Ishikawa (cell line): ENCODE data around the gene COL26A1.

Experiments used
- CEBPB ChIP-seq: IDR thresholded peaks from 2 replicates; pipeline ENCODE4 v1.6.1; 2012
- CREB1 ChIP-seq: IDR thresholded peaks from 2 replicates; pipeline ENCODE4 v1.6.1; 2012; ENCODE audit warnings: low read depth
- EGR1 ChIP-seq: IDR thresholded peaks from 2 replicates; pipeline ENCODE4 v1.6.1; 2012
- EP300 ChIP-seq: IDR thresholded peaks from 2 replicates; pipeline ENCODE4 v1.6.1; 2012; ENCODE audit warnings: borderline replicate concordance
- FOXM1 ChIP-seq: IDR thresholded peaks from 2 replicates; pipeline ENCODE4 v1.6.1; 2012; ENCODE audit warnings: low read depth, borderline replicate concordance
- MAX ChIP-seq: IDR thresholded peaks from 2 replicates; pipeline ENCODE4 v1.6.1; 2012
- NFIC ChIP-seq: IDR thresholded peaks from 2 replicates; pipeline ENCODE4 v1.6.1; 2012
- RAD21 ChIP-seq: IDR thresholded peaks from 2 replicates; pipeline ENCODE4 v1.6.1; 2012; ENCODE audit warnings: low read depth
- REST ChIP-seq: IDR thresholded peaks from 2 replicates; pipeline ENCODE4 v1.6.1; 2012; ENCODE audit warnings: low read depth, mild to moderate bottlenecking
- TAF1 ChIP-seq: IDR thresholded peaks from 2 replicates; pipeline ENCODE4 v1.6.1; 2012; ENCODE audit warnings: low read depth, mild to moderate bottlenecking
- TCF12 ChIP-seq: IDR thresholded peaks from 2 replicates; pipeline ENCODE4 v1.6.1; 2012; ENCODE audit warnings: low read depth
- TEAD4 ChIP-seq: IDR thresholded peaks from 2 replicates; pipeline ENCODE4 v1.6.1; 2012
- USF1 ChIP-seq: IDR thresholded peaks from 2 replicates; pipeline ENCODE4 v1.6.1; 2012
- YY1 ChIP-seq: IDR thresholded peaks from 2 replicates; pipeline ENCODE4 v1.6.1; 2012; ENCODE audit warnings: low read depth
- ZBTB7A ChIP-seq: IDR thresholded peaks from 2 replicates; pipeline ENCODE4 v1.6.1; 2012; ENCODE audit warnings: low read depth

The COL26A1 gene

GRCh38 chr7:101594790-101595189 lies 232.1 kb downstream of the COL26A1 start:
- TF ChIP-seq USF1 (no peak), CREB1 (no peak), FOXM1 (no peak), TAF1 (no peak), RAD21 (no peak), TEAD4 (no peak), REST (no peak), YY1 (no peak), CEBPB (no peak), ZBTB7A (no peak), EP300 (no peak), NFIC (no peak), TCF12 (no peak), EGR1 (no peak), MAX (no peak)

GRCh38 chr7:101595246-101595645 lies 232.6 kb downstream of the COL26A1 start:
- TF ChIP-seq EP300 (no peak), MAX (no peak), CEBPB (no peak), NFIC (no peak), YY1 (no peak), CREB1 (no peak), TAF1 (no peak), RAD21 (no peak), REST (no peak), USF1 (no peak), FOXM1 (no peak), TEAD4 (no peak), ZBTB7A (no peak), TCF12 (no peak)

- TF ChIP-seq TAF1 = no peak
- TF ChIP-seq YY1 = no peak
- TF ChIP-seq NFIC = no peak
Observed at GRCh38 chr7:101595766-101596537, 233.3 kb downstream of the COL26A1 start.

GRCh38 chr7:101596898-101597297 lies 234.2 kb downstream of the COL26A1 start:
- no peak for TF ChIP-seq CREB1

GRCh38 chr7:101597941-101598340 lies 235.3 kb downstream of the COL26A1 start:
- TF ChIP-seq TCF12 (no peak), CREB1 (no peak), FOXM1 (no peak), EP300 (no peak), NFIC (no peak), MAX (no peak), REST (no peak), ZBTB7A (no peak), TEAD4 (no peak), EGR1 (no peak), CEBPB (no peak), YY1 (no peak), USF1 (no peak), TAF1 (no peak), RAD21 (no peak)
